KOPT-K1 (cell line): Measurements from ENCODE around the gene CORO1C.
"Not testable (repeated sequence)": the region's sequence is repeated elsewhere in the genome, so short reads cannot be mapped to it uniquely, and the experiment has no call there.

Source experiments
- H3K27ac ChIP-seq: fragments of 200-600 bp; sonication (generic); 2 replicates; pipeline ENCODE4 v1.5.1; 2016; ENCODE audit warnings: antibody characterized with exemption, mild to moderate bottlenecking, low read depth, low read length; ENCODE audit not compliant: poor library complexity, severe bottlenecking
- H3K36me3 ChIP-seq: fragments of 200-600 bp; sonication (generic); 2 replicates; pipeline ENCODE4 v1.5.1; 2017; ENCODE audit warnings: antibody characterized with exemption, mild to moderate bottlenecking, low read length, moderate library complexity; ENCODE audit not compliant: insufficient read depth
- H3K9me3 ChIP-seq: fragments of 200-600 bp; sonication (generic); 2 replicates; pipeline ENCODE4 v1.5.1; 2017; ENCODE audit warnings: antibody characterized with exemption, low read length, mild to moderate bottlenecking; ENCODE audit not compliant: insufficient read depth, poor library complexity, severe bottlenecking

CORO1C gene

DNA sequence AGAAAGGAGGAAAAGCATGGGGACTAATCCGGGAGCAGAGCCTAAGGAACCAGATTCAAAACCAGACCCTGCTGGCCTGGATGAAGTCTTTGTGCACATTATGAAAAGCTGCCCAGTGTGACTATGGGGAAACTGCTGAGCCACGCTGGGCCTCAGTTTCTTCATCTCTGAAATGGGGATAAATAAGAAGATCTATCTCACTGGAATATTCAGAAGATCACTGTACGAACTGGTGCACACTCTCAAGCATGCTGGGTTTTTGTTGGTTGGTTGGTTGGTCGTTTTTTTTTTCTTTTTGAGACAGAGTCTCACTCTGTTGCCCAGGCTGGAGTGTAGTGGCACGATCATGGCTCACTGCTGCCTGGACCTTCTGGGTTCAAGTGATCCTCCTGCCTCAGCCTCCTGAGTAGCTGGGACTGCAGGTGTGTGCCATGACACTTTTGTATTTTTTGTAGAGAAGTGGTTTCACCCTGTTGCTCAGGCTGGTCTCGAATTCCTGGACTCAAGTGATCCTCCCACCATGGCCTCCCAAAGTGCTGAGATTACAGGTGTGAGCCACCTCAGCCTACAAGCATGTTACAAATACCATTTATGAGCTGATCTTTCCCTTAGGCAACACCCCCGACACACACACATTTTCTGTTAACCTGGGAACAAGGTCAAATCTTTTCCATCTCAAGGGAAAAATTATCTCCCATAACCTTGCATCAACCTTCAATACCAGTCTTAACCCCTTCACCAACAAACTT is 33.4 kb upstream of the CORO1C start:
- H3K27ac ChIP-seq: no peak overlapping the region
- no peaks in the 10 kb centered on the region for H3K9me3 ChIP-seq
- no peaks in the 10 kb centered on the region for H3K36me3 ChIP-seq

DNA sequence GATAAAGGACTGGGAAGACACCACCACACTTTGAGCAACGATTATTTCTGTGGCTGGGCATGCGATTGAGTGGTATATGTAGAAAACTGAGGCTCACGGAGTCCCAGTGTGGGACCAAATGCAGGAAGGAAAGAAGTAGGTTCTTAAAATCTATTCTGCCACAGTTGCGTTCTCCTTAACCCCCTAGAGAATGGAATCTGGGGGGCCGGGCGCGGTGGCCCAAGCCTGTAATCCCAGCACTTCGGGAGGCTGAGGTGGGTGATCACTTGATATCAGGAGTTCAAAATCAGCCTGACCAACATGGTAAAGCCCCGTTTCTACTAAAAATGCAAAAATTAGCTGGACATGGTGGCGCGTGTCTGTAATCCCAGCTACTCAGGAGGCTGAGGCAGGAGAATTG is 29.9 kb upstream of the CORO1C start:
- no peaks in the 10 kb centered on the region for H3K9me3 ChIP-seq
- H3K27ac ChIP-seq: no peak overlapping the region
- no peaks in the 10 kb centered on the region for H3K36me3 ChIP-seq

DNA sequence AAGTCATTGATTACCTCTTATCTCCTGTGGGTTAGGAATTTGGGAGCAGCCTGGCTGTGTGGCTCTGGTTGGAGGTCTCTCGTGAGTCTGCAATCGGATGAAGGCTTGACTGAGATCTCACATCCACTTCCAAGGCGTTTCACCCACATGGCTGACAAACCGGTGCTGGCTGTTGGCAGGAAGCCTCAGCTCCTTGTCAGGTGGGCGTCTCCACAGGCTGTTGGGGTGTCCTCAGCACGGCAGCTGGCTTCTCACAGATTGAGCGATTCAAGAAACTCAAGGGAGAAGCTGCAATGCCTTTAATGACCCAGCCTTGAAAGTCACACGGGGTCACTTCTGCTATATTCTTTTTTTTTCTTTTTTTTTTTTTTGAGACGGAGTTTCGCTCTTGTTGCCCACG is 28.6 kb upstream of the CORO1C start:
- no peaks in the 10 kb centered on the region for H3K9me3 ChIP-seq
- H3K27ac ChIP-seq: no peak overlapping the region
- no peaks in the 10 kb centered on the region for H3K36me3 ChIP-seq

DNA sequence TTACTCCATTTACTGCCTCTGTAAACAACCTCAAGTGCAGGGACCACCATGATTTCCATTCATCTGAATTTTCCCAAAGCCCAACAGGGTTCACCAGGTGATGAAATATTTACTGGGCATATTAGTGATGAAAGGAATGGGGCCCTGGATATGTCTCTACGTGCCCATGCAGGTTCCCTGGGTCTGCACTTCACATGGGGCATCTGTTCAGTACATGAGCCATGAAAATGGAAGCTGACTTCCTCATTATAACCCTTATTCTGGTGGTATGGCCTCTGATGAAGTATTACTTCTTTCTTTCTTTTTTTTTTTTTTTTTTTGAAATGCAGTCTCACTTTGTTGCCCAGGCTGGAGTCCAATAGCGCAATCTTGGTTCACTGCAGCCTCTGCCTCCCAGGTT is 26.5 kb upstream of the CORO1C start:
- Histone ChIP-seq H3K9me3 (no peaks in the 10 kb centered on the region), H3K27ac (no peak overlapping the region), H3K36me3 (no peaks in the 10 kb centered on the region)

DNA sequence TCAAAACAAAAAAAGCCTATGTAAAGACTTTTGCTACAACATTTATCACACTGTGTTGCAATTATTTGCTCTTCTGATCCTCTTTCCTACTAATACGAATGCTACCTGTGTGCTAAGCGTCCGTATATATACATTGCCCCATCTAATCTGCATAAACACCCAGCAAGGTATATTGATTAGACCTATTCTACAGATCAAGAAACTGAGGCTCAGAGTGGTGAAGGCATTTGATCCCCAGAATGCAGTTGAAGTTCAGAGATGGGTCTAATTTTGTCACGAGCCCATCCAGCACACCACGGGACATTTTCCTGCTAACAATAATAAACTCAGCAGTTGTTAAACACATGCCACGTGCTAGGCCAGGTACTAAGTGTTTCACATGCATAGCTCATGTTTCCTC is 25.1 kb upstream of the CORO1C start:
- no peak overlapping the region for H3K27ac ChIP-seq
- H3K9me3 ChIP-seq: no peaks in the 10 kb centered on the region
- H3K36me3 ChIP-seq: no peaks in the 10 kb centered on the region

DNA sequence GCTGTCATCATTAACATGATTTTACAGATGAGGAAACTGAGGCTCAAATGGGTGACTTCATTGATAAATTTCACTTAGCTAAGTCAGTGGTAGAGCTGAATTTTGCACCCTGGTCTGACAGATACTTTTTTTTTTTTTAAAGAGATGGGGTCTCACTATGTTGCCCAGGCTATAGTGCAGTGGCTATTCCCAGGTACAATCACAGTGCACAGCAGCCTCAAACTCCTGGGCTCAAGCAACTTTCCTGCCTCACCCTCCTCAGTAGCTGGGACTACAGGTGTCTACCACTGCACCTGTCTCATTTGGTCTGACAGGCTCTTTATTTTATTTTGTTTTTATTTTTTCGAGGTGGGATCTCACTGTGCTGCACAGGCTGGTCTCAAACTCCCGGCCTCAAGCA is 24.2 kb upstream of the CORO1C start:
- Histone ChIP-seq H3K27ac (no peak overlapping the region), H3K36me3 (no peaks in the 10 kb centered on the region), H3K9me3 (no peaks in the 10 kb centered on the region)

DNA sequence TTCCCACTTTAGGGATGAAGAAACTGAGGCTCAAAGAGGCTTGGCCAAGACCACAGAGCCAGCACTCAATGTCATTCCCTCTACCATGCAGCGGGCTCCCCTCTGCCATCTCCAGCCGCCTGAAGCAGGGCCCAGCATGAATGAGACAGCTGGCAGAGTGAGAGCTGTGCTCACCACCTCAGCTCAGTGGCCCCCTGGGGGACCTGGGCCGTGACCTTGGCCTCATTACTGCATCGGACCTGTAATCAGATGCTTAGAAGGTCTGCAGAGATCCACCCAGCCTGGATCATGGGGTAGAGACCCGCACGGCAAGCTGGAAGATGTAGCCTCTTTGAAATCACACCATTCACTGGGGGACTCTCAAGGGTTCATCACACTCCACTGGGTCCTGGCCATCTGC is 22.7 kb upstream of the CORO1C start:
- H3K27ac ChIP-seq: no peak overlapping the region
- no peaks in the 10 kb centered on the region for H3K36me3 ChIP-seq
- H3K9me3 ChIP-seq: no peaks in the 10 kb centered on the region

DNA sequence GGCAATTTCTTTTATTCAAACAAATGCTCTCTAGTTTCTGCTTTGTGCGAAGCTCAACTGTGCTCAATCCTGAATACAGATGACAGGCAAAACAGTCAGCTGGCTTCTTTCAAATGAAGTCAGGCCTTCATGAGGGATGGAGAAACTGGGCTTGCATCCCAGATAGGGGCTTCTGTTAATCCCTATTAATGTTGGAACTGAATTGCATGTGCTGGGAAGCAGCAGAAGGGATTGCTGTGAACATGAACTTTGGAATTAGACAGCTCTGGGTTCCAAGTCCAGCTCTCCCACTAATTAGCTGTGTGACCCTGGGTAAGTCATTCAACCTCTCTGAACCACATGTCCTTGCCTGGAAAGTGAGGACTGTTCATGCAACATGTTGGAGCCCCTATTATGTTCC is 21.1 kb upstream of the CORO1C start:
- no peak overlapping the region for H3K27ac ChIP-seq

DNA sequence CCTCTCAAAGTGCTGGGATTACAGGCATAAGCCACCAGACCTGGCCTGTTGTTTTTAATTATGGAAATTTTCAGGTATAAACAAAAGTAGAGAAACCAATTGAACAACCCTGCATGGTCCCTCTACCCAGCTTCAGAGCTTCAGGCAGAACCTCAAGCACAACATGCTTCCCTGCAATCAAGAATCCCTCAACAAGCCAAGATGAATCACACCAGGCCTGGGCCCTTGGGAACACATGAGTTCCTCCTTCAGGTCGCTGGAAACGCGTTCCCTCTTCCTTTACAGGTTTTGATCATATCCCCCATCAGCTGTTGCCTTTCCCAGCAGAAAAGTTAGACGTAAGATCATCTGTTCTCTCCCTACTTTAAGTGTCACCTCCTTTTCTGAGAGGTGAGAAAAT is 20.5 kb upstream of the CORO1C start:
- H3K9me3 ChIP-seq: no peaks in the 10 kb centered on the region
- no peaks in the 10 kb centered on the region for H3K36me3 ChIP-seq
- no peak overlapping the region for H3K27ac ChIP-seq

More for the DNA sequence above, 21.1 kb upstream of the CORO1C start:
- no peaks in the 10 kb centered on the region for H3K36me3 ChIP-seq
- no peaks in the 10 kb centered on the region for H3K9me3 ChIP-seq

DNA sequence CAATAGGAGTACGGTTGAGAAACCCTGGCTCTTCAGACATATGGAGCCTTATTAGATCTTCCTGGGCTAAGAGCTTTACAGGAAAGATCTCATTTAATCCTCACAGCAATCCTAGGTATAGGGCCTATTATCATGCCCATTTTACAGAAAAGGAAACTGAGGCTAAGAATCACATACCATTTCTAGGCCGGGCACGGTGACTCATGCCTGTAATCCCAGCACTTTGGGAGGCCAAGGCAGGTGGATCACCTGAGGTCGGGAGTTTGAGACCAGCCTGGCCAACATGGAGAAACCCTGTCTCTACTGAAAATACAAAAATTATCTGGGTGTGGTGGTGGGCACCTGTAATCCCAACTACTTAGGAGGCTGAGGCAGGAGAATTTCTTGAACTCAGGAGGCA is 19.7 kb upstream of the CORO1C start:
- not testable (repeated sequence) for H3K9me3 ChIP-seq, H3K36me3 ChIP-seq, H3K27ac ChIP-seq

DNA sequence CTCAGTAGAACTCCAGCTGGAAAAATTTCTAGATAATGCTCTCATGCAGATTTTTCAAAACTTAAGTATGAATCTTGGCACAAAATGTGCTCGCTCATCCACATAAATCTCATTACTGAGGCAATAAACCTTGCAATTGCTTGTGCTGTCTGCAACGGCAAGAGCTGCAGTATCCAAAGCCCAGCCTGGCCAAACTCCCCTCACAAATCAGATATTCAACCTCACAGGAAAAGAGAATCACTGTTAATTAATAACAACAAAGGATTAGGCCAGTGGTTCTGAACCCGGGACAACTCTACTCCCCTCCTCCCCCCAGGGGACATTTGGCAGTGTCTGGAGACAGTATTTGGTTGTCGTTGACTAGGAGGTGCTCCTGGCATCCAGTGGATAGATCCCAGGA is 19.2 kb upstream of the CORO1C start:
- H3K27ac ChIP-seq: no peak overlapping the region

DNA sequence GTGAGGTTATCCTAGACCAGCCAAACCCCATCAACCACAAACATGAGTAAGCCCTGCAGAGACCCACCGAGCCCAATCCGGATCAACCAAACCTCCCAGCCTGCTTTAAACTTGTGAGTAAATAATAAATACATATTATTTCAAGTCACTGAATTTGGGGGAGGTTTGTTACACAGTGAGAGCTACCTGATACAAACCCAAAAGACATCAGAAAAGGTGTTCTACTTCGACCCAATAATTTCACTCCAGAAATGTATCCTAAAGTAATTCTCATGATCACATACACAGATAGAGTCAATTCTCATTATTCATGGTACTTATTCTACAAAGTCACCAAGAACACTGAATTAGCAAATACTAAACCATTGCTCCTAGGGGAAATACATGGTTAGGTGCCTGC is 16.2 kb upstream of the CORO1C start:
- no peak overlapping the region for H3K27ac ChIP-seq
- no peaks in the 10 kb centered on the region for H3K9me3 ChIP-seq

More for the DNA sequence above, 19.2 kb upstream of the CORO1C start:
- Histone ChIP-seq H3K36me3 (no peaks in the 10 kb centered on the region), H3K9me3 (no peaks in the 10 kb centered on the region)

DNA sequence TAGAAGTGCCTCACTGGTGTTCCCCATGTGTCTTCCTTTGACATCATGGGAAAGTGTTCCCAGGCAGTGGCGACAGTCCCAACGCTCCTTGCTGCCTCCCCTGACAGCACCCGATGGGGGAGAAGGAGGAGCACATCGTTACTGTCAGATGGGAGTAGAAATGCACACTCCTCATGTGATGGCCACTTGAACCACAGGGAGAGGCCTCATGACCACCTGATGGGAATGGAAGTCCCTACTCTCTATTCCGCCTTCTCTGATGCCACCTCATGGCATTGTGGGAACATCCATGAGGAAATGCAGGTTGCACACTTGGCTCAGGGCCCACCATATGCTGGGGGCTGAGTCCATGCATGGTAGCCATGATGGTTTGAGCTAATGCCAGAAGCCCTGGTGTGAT is 14.3 kb upstream of the CORO1C start:
- Histone ChIP-seq H3K27ac (no peak overlapping the region), H3K9me3 (no peaks in the 10 kb centered on the region), H3K36me3 (no peaks in the 10 kb centered on the region)

More for the DNA sequence above, 16.2 kb upstream of the CORO1C start:
- H3K36me3 ChIP-seq: no peaks in the 10 kb centered on the region

DNA sequence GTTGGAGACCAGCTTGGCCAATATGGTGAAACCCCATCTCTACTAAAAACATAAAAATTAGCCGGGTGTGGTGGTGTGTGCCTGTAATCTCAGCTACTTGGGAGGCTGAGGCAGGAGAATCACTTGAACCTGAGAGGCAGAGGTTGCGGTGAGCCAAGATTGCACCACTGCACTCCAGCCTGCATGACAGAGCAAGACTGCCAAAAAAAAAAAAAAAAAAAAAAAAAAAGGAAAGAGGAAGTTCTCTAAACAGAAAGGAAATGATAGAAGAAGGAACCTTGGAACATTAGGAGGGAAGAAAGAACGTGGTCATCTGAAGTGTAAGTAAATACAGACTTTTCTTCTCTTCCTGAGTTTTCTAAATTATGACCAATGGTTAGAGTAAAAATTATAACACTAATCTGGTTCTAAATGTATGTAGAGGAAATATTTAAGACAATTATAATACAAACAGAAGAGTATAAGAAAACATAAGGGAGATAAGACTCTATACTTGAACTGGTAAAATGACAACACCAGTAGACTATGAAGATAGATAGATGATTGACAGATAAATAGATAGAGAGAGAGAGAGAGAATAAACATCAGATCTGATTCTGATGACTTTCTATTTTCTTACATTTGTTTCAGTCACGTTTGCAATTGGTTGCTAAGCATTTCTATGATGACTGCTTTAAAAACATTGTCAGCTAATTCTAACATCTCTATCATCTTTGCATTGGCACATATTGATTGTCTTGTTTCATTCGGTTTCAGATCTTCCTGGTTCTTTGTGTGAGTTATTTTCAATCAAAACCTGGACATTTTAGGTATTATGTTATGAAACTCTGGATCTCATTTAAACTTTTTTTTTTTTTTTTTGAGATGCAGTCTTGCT is 12.9 kb upstream of the CORO1C start:
- H3K36me3 ChIP-seq: no peaks in the 10 kb centered on the region
- no peak overlapping the region for H3K27ac ChIP-seq
- no peaks in the 10 kb centered on the region for H3K9me3 ChIP-seq

DNA sequence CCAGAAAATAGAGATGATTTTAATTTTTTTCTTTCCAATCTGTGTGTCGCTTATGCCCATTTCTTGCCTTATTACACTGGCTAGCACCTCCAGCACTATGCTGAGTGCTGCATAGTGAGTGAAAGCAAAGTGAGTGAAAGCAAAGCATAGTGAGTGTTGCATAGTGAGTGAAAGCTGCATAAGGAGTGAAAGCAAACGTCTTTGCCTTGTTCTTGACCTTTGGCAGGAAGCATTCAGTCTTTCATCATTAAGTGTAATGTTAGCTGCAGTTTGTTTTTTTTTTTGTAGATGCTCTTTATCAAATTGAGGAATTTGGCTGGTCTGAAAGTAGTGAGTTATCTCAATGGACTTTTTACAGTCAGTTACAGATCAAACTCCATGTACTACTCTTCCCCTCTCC is 6.9 kb upstream of the CORO1C start:
- Histone ChIP-seq H3K27ac (no peak overlapping the region), H3K36me3 (no peaks in the 10 kb centered on the region), H3K9me3 (no peaks in the 10 kb centered on the region)

DNA sequence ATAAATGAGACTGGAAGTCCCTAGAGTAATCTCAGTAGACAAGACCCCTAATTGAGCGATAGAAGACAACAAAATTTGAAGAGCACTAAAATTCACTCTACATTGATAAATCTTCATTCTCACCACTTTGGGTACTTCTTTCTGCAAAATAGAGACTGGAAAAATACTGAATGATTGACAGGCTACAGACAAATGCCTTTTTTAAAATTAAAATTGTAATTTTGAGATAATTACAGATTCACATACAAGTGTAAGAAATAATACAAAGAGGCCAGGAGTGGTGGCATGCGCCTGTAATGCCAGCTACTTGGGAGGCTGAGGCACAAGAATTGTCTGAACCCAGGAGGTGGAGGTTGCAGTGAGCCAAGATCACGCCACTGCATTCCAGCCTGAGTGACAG is 4.5 kb upstream of the CORO1C start:
- no peaks in the 10 kb centered on the region for H3K36me3 ChIP-seq
- no peak overlapping the region for H3K27ac ChIP-seq

More for the DNA sequence above, 4.5 kb upstream of the CORO1C start:
- H3K9me3 ChIP-seq: no peaks in the 10 kb centered on the region
